Right kidney (tissue), 1 donor: ENCODE data around the gene OSBP2.
A peak's percentile ranks its signal among the peaks of the same experiment; 100 is the strongest.
"Not testable (repeated sequence)": the region's sequence is repeated elsewhere in the genome, so short reads cannot be mapped to it uniquely, and the experiment has no call there.

ENCODE experiments used
- DNase-seq: peaks from one replicate; pipeline ENCODE4 v3.0.0-alpha.2; 2016

Gene OSBP2

GRCh38 chr22:30676565-30676964 lies 18.1 kb upstream of the OSBP2 start:
- DNase-seq = not testable (repeated sequence)

DNA sequence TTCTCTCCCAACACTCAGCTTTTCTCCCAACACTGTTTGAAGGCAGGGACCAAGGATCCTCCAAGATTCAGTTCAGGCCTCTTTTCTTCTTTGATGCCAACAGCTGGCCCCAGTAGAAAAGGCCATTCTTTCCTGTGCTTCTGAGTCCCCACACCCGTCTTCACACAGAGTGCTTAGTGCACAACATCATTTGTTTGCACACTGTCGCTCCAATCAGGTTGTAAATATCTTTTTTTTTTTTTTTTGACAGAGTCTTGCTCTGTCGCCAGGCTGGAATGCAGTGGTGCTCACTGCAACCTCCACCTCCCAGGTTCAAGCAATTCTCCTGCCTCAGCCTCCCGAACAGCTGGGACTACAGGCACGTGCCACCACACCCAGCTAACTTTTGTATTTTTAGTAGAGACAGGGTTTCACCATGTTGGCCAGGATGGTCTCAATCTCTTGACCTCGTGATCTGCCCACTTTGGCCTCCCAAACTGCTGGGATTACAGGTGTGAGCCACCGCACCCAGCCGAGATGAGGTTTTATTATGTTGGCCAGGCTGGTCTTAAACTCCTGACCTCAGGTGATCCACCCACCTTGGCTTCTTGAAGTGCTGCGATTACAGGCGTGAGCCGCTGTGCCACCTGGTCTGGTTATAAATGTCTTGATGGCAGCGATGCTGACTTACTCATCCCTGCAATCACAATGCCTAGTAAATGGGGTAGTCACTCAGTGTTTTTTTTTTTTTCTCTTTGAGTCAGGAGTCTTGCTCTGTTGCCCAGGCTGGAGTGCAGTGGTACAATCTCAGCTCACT lies 14.6 kb upstream of the OSBP2 start:
- DNase-seq = not testable (repeated sequence)

GRCh38 chr22:30680991-30681770 lies 13.5 kb upstream of the OSBP2 start:
- no peak for DNase-seq

GRCh38 chr22:30681831-30682230 lies 12.8 kb upstream of the OSBP2 start:
- DNase-seq = no peak

DNA sequence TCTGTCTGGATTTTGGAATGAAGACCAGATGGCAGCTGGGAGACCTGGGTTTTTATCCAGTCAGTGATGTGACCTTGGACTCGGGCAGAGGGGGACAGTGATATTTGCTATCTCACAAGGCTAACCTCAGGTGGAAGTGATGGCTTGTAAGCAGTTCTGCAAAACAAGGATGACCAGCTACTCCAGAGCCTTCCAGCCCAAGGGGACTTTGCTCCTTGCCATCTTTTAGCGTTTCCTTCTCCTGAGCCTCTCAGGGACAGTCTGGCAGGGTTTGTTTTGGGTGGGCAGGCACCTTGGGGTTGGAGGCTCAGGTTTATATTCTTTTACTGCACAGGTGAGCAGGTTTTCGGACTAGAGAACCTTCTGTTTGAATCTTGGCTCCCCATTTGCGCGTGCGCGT lies 9.5 kb upstream of the OSBP2 start:
- DNase-seq = no peak

DNA sequence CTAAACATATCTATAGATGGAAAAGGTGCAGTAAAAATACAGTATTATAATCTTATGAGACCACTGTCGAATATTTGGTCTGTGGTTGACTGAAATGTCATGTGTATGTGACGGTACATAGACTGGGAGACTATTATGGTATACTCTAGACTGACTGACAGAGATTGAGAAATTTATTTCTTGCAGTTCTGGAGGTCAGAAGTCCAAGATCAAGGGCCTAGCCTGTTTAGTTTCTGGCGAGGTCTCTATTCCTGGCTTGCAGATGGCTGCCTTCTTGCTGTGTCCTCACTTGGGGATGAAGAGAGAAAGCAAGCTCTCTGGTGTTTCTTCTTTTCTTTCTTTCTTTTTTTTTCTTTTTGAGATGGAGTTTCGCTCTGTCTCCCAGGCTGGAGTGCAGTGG lies 7.3 kb upstream of the OSBP2 start:
- no peak for DNase-seq

GRCh38 chr22:30689622-30690021 lies 5.1 kb upstream of the OSBP2 start:
- no peak for DNase-seq

- DNase-seq = no peak
These were observed 3.5 kb upstream of the OSBP2 start for GRCh38 chr22:30691204-30691603.

DNA sequence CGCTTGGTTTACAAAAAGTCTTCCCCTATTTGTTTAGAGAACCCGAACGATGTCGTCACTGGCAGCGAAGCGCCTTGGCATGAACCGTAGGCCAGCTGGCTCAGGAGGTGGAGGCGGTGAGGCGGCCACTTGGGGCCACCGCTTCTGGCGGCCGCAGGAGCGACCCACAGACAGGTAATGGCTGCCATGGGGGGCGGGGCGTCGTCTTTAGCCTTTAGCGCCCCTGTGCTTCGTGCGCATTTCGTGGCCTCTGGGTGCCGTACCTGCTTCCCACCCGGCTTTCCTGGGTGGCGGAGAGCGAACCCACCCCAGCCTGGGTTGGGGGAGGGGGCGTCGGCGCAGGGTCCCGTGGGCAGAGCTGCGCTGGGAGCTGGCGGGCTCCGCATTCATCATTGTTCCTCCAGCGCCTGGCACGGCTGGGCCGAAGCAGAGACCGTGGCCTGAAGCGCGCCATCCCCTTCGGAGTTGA lies 469 bp upstream of the OSBP2 start:
- DNase-seq = peak; percentile 93

DNA sequence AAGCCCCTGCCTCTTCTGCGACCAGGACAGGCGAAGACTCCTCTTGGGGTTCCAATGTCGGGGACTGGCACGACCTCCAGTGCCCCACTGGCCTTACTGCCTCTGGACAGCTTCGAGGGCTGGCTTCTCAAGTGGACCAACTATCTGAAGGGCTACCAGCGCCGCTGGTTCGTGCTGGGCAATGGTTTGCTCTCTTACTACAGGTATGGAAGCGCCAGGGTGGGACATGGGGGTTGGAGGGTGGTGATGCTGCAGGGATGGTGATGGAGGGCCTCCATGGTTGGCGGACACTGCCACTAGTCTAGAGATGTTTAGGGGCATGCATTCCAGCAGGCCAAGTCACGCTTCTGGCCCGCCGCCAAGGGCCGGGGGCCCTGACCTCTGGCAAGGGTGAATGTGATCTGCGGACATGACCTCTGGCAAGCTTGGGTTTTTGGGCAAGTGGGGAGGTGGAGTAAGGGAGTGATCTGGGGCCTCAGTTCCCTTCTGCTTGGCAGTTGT lies 727 bp downstream of the OSBP2 start:
- DNase-seq = no peak

DNA sequence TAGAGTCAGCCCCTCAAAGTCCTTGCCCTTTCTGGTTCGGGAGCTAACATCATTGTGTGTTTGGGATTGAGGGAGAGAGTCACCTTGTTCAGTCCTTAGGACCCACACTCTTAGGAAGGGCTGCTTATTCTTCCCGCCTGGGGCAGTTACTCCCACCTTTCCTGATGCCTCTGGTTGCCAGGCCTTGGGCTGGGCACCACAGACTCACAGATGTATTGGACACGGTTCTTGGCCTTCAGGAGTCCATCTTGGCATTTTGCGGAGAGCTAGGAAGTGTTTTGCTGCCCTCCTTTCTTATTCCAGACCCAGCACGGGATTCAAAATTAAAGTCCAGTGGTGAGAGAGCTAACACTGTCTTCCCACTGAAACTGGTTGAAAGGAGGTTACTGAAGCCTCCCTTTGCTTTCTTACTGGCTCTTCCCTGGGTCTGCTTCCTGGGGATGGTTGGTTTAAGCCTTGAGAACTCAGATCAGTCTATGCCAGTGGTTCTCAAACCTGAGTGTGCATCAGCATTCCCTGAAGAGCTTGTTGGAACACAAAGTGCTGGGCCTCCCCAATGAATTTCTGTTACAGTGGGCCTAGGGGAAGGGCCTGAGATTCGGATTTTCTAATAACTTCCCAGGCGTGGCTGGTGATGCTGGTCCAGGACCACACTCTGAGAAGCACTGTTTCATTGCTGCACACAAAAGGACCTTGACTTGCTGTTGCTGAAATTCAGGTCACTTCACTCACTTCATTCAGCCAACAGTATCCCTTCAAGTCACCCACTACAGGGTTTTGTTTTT lies 1.4 kb downstream of the OSBP2 start:
- DNase-seq = no peak

GRCh38 chr22:30697975-30698374 lies 3.3 kb downstream of the OSBP2 start:
- DNase-seq = no peak

DNA sequence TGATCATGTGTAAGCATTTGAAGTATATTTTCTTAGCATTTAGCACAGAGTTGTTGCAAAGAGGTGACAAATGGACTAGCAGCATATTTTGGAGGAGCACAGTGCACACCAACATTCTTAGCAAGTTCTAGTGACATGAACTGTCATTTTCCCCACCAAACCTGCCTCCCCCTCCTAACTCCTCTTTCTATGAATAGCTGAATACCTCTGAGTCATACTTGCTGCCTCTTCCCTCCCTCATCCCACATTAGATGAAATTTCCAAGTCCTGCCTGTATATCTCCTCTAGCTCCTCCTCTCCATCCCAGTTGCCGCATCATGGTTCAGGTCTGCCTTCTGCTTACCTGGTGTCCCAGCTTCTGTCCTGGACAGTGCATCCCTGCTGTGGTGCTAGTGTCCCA lies 7.2 kb downstream of the OSBP2 start:
- no peak for DNase-seq

GRCh38 chr22:30702856-30703255 lies 8.2 kb downstream of the OSBP2 start:
- DNase-seq = no peak

- DNase-seq = no peak
These were observed 10.3 kb downstream of the OSBP2 start for GRCh38 chr22:30704978-30705377.

DNA sequence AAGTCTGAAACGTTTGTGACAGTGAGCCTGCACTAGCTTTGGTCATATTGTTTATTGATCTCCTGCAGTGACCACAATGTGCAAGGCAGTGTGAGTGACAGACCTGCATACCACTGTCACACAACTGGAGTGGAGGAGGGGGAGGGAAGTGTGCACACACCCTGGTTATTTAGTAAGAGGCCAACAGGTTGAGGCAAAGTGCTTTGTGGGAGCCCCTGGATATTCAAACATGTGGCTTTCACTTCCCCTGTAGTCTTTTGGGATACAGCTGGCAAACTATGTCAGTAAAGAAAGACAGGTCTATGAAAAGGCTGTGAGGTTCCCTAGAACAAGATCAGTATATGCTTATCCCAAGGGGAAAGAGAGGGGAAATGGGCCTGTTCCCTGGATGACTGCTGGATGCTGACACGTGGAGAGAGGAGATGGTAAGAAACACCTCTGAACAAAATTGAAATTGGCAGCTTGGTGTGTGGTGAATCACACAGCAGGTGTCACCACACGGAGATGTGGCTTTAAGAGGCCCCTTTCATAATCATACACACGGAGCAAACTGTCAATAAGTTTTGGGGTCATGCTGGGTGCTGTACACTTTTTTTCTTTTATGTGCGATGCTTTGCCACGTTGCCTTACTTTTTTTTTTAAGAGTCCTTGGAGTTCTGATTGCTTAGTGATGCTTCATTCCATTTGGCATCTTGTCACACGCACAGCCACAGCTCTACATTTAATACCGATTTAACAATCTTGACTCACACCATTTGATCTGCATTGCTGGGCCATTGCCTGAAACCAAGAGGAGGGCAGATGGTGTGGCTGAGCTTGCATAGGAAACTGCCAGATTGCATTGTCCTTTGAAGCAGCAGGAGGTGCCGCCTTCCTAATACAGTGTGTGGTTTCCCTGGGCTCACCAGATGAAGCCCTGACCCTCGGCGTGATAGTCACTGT lies 11.3 kb downstream of the OSBP2 start:
- no peak for DNase-seq

DNA sequence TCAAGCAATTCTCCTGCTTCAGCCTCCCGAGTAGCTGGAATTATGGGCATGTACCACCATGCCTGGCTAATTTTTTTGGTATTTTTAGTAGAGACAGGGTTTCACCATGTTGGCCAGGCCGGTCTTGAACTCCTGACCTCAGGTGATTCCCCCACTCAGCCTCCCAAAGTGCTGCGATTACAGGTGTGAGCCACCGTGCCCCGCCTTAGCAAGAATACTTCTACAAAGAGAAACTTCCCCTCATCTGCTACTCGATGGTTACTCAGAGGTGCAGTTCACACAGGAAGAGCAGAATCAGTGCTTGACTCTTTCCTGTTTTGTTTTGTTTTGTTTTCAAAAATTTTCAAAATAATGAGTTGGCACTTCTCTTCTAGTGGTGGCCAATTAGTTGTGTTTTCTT lies 15.3 kb downstream of the OSBP2 start:
- not testable (repeated sequence) for DNase-seq

GRCh38 chr22:30712094-30712493 lies 17.4 kb downstream of the OSBP2 start:
- DNase-seq = no peak

DNA sequence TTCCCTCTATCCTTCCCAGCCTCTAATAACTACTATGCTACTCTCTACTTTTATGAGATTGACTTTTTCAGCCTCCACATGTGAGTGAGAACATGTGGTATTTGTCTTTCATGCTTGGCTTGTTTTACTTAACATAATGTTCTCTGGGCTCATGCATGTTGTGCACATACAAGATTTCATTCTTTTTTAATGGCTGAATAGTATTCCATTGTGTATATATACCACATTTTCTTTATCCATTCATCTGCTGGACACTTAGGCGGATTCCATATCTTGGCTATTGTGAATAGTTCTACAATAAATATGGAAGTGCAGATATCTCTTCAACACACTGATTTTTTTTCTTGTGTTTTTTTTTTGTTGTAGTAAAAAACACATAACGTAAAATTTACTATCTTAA lies 19.4 kb downstream of the OSBP2 start:
- no peak for DNase-seq

DNA sequence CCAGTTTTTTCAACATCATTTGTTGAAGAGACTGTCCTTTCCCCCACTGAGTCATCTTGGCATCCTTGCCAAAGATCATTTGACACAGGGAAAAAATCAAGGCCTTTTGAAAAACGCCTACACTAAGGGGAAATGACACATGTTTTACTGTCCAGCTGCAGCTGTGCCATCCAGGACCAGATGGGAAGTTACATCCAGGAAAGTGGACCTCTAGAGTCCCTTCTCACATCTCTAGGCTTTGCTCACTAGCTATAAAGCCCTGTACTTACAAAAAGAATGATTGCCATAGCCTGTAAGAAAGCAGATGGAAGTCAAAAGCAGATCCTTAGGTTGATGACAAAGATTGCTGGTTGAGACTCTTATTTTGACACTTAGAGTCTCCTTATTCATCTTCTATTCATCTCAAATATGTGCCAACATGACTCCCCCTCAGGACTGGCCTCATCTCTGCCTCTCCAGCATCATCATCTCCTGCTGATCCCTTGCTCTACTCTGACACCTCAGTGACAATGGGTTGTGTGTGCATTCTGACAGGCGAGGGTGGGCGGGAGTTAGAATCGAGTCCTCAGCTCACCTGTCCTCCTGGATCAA lies 22.8 kb downstream of the OSBP2 start:
- DNase-seq = no peak

GRCh38 chr22:30717952-30718351 lies 23.3 kb downstream of the OSBP2 start:
- DNase-seq = no peak
